ENCODE results near the gene DNAJB4.

The DNAJB4 gene

GRCh38 chr1:78047106-78047505, 42.4 kb downstream of the DNAJB4 start:
- no peak for TF ChIP-seq CTCF (IDR thresholded peaks at IDR 0.05; ENCODE audit: low read depth, low read length)
- no peak for DNase-seq (ENCODE audit: low read depth, low spot score)
- in situ Hi-C loops (cut with HindIII; ENCODE audit: low sequenced_read_pairs), result no loop called here
- H3K4me3 ChIP-seq (ENCODE audit: low read depth, low read length), result no peak overlapping the region

DNA sequence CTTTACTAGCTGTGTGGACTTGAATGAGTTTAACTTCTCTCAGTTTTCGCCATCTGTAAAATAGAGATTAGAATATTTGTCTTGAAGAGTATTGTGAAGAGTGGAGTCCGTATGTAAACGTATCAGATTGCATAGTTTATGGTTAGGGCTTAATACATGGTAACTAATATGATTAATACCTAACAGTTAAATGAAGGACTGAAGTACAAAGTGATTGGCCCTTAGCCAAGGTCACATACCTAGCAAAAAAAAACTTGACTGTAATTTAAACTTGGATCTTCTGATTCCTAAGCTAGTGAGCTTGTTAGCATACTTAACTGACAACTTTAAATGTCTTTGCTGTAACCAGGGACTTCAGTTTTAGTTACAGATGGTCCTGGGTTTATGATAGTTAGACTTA, 42.9 kb downstream of the DNAJB4 start:
- in situ Hi-C loops (cut with HindIII; ENCODE audit: low sequenced_read_pairs), result no loop called here
- TF ChIP-seq CTCF (IDR thresholded peaks at IDR 0.05; ENCODE audit: low read depth, low read length), result no peak
- H3K4me3 ChIP-seq (ENCODE audit: low read depth, low read length), result no peak overlapping the region
- DNase-seq (ENCODE audit: low read depth, low spot score), result no peak

DNA sequence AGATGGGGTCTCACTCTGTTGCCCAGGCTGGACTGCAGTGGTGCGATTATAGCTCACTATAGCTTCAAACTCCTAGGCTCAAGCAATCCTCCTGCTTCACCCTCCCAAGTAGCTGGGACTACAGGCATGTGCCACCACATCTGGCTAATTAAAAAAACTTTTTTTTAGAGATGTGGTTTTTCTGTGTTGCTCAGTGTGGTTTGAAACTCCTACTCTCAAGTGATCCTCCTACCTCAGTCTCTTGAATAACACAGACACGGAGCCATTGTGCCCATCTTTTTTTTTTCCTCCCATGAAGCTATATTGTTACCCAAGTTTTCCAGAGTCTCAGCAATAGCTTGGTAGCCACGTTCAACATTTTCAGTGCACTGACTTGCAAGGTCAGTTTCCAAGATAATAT, 43.7 kb downstream of the DNAJB4 start:
- TF ChIP-seq CTCF (IDR thresholded peaks at IDR 0.05; ENCODE audit: low read depth, low read length), result no peak
- in situ Hi-C loops (cut with HindIII; ENCODE audit: low sequenced_read_pairs), result no loop called here
- H3K4me3 ChIP-seq (ENCODE audit: low read depth, low read length), result no peak overlapping the region
- no peak for DNase-seq (ENCODE audit: low read depth, low spot score)

- no peak overlapping the region for H3K4me3 ChIP-seq (ENCODE audit: low read depth, low read length)
- TF ChIP-seq CTCF (IDR thresholded peaks at IDR 0.05; ENCODE audit: low read depth, low read length), result no peak
- DNase-seq (ENCODE audit: low read depth, low spot score), result no peak
- in situ Hi-C loops (cut with HindIII; ENCODE audit: low sequenced_read_pairs), result no loop called here
Observed at GRCh38 chr1:78049396-78049795, 44.7 kb downstream of the DNAJB4 start.

- H3K4me3 ChIP-seq (ENCODE audit: low read depth, low read length), result no peak overlapping the region
- TF ChIP-seq CTCF (IDR thresholded peaks at IDR 0.05; ENCODE audit: low read depth, low read length), result no peak
- in situ Hi-C loops (cut with HindIII; ENCODE audit: low sequenced_read_pairs), result no loop called here
- no peak for DNase-seq (ENCODE audit: low read depth, low spot score)
Observed at GRCh38 chr1:78051005-78051404, 46.3 kb downstream of the DNAJB4 start.

DNA sequence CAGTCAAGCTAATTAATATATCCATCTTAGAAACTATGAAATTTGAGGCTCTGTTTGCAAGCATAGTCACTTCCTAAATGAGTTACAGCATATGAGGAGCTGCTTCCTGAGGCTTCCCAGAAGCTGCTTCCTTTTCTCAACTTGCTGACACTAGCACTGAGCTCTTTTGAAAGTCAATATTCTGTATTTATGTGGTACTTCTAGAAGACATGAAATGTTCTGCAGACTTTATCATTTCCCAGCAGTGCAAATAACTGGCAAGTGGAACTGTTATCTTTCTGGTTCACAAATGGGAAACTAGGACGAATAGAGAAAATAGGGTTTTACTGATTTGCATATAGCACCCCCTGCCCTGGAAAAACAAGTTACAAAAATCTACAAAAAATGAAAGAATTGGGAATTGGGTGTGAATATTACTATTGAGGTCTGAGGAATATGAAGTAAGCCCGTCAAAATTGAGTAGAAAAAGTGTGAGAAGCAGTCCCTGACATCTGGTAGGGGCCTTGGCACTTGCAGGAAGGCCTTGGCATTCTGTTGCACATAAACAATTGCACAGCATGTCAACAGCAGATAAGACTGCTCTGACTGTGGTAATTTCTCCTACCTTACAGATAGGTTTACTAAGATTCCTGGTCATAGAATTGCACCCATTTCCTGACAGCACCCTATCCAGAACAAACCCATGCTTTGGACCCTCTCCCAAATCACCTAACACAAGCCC, 48.1 kb downstream of the DNAJB4 start:
- in situ Hi-C loops (cut with HindIII; ENCODE audit: low sequenced_read_pairs), result no loop called here
- no peak for DNase-seq (ENCODE audit: low read depth, low spot score)
- H3K4me3 ChIP-seq (ENCODE audit: low read depth, low read length), result no peak overlapping the region
- TF ChIP-seq CTCF (IDR thresholded peaks at IDR 0.05; ENCODE audit: low read depth, low read length), result no peak
